DND-41 (cell line): Measurements from ENCODE around the gene MRPL21.

ENCODE experiments used
- ATAC-seq: fragments of 200-7000 bp; cut with Tn5 transposase; 3 replicates; pipeline ENCODE4 v1.9.1; 2021; ENCODE audit warnings: low read depth; ENCODE audit not compliant: insufficient read depth
- DNase-seq: peaks from one replicate; pipeline ENCODE4 v3.0.0-alpha.2; 2020
- H2AFZ ChIP-seq: 2 replicates; pipeline ENCODE4 v1.6.0; 2012; ENCODE audit warnings: low read depth, low read length
- H3K27ac ChIP-seq: 2 replicates; pipeline ENCODE4 v1.5.1; 2012; ENCODE audit warnings: low read length, inconsistent platforms
- H3K27me3 ChIP-seq: fragments of 200-600 bp; sonication (generic); 2 replicates; pipeline ENCODE4 v1.6.0; 2012; ENCODE audit warnings: low read length, mild to moderate bottlenecking, inconsistent platforms; ENCODE audit not compliant: insufficient read depth, poor library complexity
- H3K36me3 ChIP-seq: 2 replicates; pipeline ENCODE4 v1.5.1; 2012; ENCODE audit warnings: low read length, inconsistent platforms; ENCODE audit not compliant: insufficient read depth
- H3K4me1 ChIP-seq: 2 replicates; pipeline ENCODE4 v1.5.1; 2012; ENCODE audit warnings: mild to moderate bottlenecking, low read length; ENCODE audit not compliant: insufficient read depth
- H3K4me2 ChIP-seq: 2 replicates; pipeline ENCODE4 v1.6.0; 2012; ENCODE audit warnings: mild to moderate bottlenecking, moderate library complexity, low read length, inconsistent platforms; ENCODE audit not compliant: insufficient read depth
- H3K4me3 ChIP-seq, 2 experiments: fragments of 200-600 bp in 1 of 2; shearing (Covaris generic) in 1 of 2; 2 replicates each; pipeline ENCODE4 v1.5.1; 2012 to 2016; ENCODE audit warnings: inconsistent platforms in 2 of 2, low read length in 2 of 2, mild to moderate bottlenecking in 2 of 2, low read depth in 1 of 2, moderate library complexity in 1 of 2
- H3K79me2 ChIP-seq: 2 replicates; pipeline ENCODE4 v1.6.0; 2012; ENCODE audit warnings: low read length, inconsistent platforms; ENCODE audit not compliant: insufficient read depth
- H3K9ac ChIP-seq: 2 replicates; pipeline ENCODE4 v1.6.0; 2012; ENCODE audit warnings: low read depth, mild to moderate bottlenecking, inconsistent platforms, low read length, moderate library complexity
- H3K9me3 ChIP-seq: 2 replicates; pipeline ENCODE4 v1.5.1; 2012; ENCODE audit warnings: low read length, moderate library complexity, mild to moderate bottlenecking, inconsistent platforms; ENCODE audit not compliant: insufficient read depth, severe bottlenecking
- H4K20me1 ChIP-seq: 2 replicates; pipeline ENCODE4 v1.6.0; 2012; ENCODE audit warnings: low read length; ENCODE audit not compliant: insufficient read depth
- CTCF ChIP-seq: IDR thresholded peaks from 2 replicates; pipeline ENCODE4 v1.5.1; 2012; ENCODE audit warnings: borderline replicate concordance, low read length, moderate library complexity, mild to moderate bottlenecking; ENCODE audit not compliant: poor library complexity, severe bottlenecking; ENCODE audit errors: extremely low read depth
- EZH2 ChIP-seq: IDR thresholded peaks from 3 replicates; pipeline ENCODE4 v1.6.1; 2012; ENCODE audit warnings: borderline replicate concordance, low read depth, mild to moderate bottlenecking, moderate library complexity, low read length, inconsistent platforms; ENCODE audit not compliant: severe bottlenecking

MRPL21 gene

DNA sequence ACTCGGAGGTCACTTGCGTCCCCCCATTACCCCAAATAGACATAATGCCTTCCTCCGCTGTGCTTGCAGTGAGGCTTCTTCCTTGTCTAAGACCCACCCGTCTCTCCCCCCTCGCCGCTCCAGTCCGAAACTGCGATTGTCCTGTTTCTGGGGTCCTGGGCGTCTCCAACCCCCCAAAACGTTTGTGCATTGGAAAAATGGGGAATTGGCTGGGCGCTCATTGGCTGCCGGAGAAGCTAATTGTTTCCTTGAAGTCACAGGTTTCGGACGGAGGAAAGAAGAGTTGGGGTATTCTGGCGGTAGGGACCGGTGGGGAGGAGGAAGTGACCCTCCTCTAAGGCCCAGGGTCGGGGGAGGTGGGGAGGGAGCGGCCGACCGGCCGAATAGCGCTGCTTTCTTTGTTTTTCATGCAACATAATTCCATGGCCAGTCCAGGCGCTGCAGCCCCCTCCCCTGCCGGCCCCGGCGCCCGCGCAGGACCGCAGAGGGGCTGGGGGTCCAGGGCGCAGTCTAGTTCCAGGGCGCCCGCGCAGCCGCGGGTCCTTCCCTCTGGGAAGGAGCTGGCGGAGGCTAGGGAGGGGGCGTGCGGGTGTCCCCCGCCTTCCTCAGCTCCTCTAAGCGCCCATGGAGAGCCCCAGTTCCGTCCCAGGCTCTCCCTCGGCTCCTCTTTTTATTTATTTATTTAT, 49.2 kb downstream of the MRPL21 start:
- Histone ChIP-seq H3K27ac (no peak overlapping the region), H3K27me3 (no peaks in the 10 kb centered on the region), H3K36me3 (no peaks in the 10 kb centered on the region), H3K9me3 (no peaks in the 10 kb centered on the region), H3K9ac (no peak overlapping the region), H3K4me2 (no peak overlapping the region), H2AFZ (no peak overlapping the region), H3K79me2 (no peaks in the 10 kb centered on the region), H4K20me1 (no peaks in the 10 kb centered on the region), H3K4me1 (no peaks in the 10 kb centered on the region), H3K4me3 (no peak overlapping the region)
- TF ChIP-seq EZH2 (no peak), CTCF (no peak)
- ATAC-seq (no peak), DNase-seq (no peak)

- no peak for ATAC-seq
- Histone ChIP-seq H3K4me3 (no peak overlapping the region), H3K9me3 (no peaks in the 10 kb centered on the region), H3K4me2 (no peak overlapping the region), H3K4me1 (no peaks in the 10 kb centered on the region), H3K27ac (no peak overlapping the region), H3K27me3 (no peaks in the 10 kb centered on the region), H3K9ac (no peak overlapping the region), H4K20me1 (no peaks in the 10 kb centered on the region; the same call in 1 of the 2 replicates), H3K79me2 (no peaks in the 10 kb centered on the region), H2AFZ (no peak overlapping the region), H3K36me3 (no peaks in the 10 kb centered on the region)
- TF ChIP-seq CTCF (no peak), EZH2 (no peak)
- no peak for DNase-seq
These were observed 51.0 kb downstream of the MRPL21 start for GRCh38 chr11:68852628-68853027.

DNA sequence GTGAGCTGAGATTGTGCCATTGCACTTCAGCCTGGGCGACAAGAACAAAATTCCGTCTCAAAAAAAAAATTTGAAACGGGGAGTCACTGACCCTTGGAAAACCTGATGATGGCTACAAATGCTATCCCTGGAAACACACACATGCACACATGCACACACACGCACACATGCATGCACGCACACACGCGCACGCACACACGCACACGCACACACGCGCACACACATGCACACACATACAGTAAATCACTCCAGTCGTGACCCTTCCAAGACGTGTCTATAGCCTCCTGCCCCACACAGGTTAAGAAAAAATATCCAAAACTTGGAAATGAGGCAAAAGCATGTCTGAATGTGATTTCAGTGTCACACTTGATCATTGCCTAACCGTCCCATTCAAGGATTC, 55.2 kb downstream of the MRPL21 start:
- no peaks in the 10 kb centered on the region; the same call in 1 of the 2 replicates for H4K20me1 ChIP-seq
- TF ChIP-seq CTCF = no peak
- no peak for TF ChIP-seq EZH2
- H3K27ac ChIP-seq = no peak overlapping the region
- DNase-seq (no peak), ATAC-seq (no peak)
- H2AFZ ChIP-seq = no peak overlapping the region
- no peaks in the 10 kb centered on the region for H3K79me2 ChIP-seq
- H3K4me2 ChIP-seq = no peak overlapping the region
- H3K27me3 ChIP-seq = no peaks in the 10 kb centered on the region
- H3K9me3 ChIP-seq = no peaks in the 10 kb centered on the region
- H3K9ac ChIP-seq = no peak overlapping the region
- H3K36me3 ChIP-seq = no peaks in the 10 kb centered on the region
- H3K4me1 ChIP-seq = peaks cover 12% of the 10 kb centered on the region
- H3K4me3 ChIP-seq = no peak overlapping the region

DNA sequence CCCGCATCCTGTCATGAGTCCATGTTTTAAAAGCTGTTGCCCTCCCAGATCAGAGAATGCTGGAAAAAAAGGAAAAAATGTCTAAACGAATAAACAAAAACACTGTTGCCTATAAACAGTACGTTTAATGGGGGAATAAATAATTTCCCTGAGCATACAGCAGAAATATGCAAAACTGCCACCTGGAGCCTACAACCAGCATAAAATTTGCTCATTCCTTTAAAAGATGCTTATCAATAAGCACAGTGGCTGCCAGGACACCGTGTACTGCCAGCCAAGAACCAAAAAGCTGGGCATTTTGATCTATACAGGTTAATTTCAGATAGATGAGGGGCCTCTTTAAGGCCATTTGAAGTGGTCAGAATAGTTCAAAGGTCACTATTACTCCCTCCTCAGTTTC, 56.2 kb downstream of the MRPL21 start:
- peaks cover 21% of the 10 kb centered on the region for H3K4me1 ChIP-seq
- ATAC-seq (no peak), DNase-seq (no peak)
- no peaks in the 10 kb centered on the region for H3K9me3 ChIP-seq
- no peak overlapping the region for H3K4me3 ChIP-seq
- H3K4me2 ChIP-seq = no peak overlapping the region
- H3K27ac ChIP-seq = no peak overlapping the region
- H4K20me1 ChIP-seq = no peaks in the 10 kb centered on the region; the same call in 1 of the 2 replicates
- H3K9ac ChIP-seq = no peak overlapping the region
- H2AFZ ChIP-seq = no peak overlapping the region
- H3K79me2 ChIP-seq = no peaks in the 10 kb centered on the region
- no peaks in the 10 kb centered on the region for H3K27me3 ChIP-seq
- no peaks in the 10 kb centered on the region for H3K36me3 ChIP-seq
- TF ChIP-seq EZH2 (no peak), CTCF (no peak)
